GM12891 (cell line): ENCODE measurements around the gene BSPRY.
"Not testable (repeated sequence)": the region's sequence is repeated elsewhere in the genome, so short reads cannot be mapped to it uniquely, and the experiment has no call there.

Experiments used
- DNase-seq: peaks from one replicate; pipeline ENCODE4 v3.0.0; 2011; ENCODE audit warnings: low spot score; ENCODE audit not compliant: insufficient read length
- FAIRE-seq: peaks from 2 replicates; lab custom pipeline; 2011; peaks lifted over from hg19 to GRCh38; lab: Jason Lieb, UNC
- PAX5 ChIP-seq: IDR thresholded peaks from 2 replicates; pipeline ENCODE4 v1.6.1; 2011; ENCODE audit warnings: low read length, moderate library complexity, mild to moderate bottlenecking; ENCODE audit not compliant: insufficient read depth, severe bottlenecking
- POLR2A ChIP-seq: IDR thresholded peaks from 2 replicates; pipeline ENCODE4 v1.6.1; 2011; ENCODE audit warnings: low read depth, low read length, control low read depth
- POLR2AphosphoS5 ChIP-seq: IDR thresholded peaks from 2 replicates; pipeline ENCODE4 v1.6.1; 2011; ENCODE audit warnings: low read depth, low read length, control low read depth
- POU2F2 ChIP-seq: IDR thresholded peaks from 2 replicates; pipeline ENCODE4 v1.6.1; 2011; ENCODE audit warnings: low read depth, mild to moderate bottlenecking, control low read depth, low read length, moderate library complexity
- SPI1 ChIP-seq: IDR thresholded peaks from 2 replicates; pipeline ENCODE4 v1.6.1; 2011; ENCODE audit warnings: low read depth, low read length, control low read depth
- TAF1 ChIP-seq: IDR thresholded peaks from 2 replicates; pipeline ENCODE4 v1.6.1; 2011; ENCODE audit warnings: low read depth, low read length, control low read depth

Gene BSPRY

DNA sequence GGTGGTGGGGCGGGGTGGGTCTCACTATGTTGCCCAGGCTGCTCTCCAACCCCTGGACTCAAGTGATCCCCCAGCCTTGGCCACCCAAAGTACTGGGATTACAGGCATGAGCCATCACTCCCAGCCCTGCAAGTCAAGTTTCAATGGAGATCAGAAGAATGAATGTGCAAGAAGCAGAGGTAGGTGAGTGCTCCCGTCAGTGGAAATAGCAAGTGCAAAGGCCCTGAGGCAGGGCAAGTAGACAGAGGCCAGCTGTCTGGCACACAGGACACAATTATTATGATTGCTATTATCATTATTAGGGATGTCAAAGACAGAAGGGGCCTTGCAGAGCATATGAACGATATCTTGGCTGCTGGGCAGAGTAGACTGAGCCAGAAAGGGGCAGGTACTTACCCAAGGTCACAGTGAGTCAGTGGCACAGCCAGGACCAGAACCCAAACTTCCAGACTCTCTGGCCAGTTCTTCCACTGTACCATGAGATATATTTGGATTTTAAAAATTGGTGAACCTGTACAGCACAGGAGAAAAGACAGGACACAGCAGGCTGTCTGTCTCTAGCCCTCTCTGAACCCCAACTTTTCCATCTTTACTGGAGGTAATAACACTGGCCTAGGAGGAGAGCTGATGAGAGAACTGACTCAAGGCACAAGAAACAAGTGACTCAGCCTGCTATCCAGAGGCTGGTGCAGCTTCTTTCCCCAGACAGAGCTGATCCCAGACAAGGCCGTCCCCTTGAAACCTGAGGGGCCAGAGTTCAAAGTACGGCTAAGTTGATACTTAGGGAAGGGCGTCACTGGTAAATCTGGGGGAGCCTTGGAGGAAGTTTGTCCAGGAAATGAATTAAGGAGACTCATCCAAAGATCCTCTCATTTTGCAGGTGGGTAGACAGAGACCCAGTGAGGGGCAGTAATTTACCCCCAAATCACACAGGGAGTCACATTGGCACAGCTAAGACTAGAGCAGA lies 26.0 kb downstream of the BSPRY start:
- no peak for DNase-seq
- TF ChIP-seq PAX5 (no peak), POLR2AphosphoS5 (no peak), POU2F2 (no peak), TAF1 (no peak), POLR2A (no peak), SPI1 (no peak)
- no peak for FAIRE-seq

DNA sequence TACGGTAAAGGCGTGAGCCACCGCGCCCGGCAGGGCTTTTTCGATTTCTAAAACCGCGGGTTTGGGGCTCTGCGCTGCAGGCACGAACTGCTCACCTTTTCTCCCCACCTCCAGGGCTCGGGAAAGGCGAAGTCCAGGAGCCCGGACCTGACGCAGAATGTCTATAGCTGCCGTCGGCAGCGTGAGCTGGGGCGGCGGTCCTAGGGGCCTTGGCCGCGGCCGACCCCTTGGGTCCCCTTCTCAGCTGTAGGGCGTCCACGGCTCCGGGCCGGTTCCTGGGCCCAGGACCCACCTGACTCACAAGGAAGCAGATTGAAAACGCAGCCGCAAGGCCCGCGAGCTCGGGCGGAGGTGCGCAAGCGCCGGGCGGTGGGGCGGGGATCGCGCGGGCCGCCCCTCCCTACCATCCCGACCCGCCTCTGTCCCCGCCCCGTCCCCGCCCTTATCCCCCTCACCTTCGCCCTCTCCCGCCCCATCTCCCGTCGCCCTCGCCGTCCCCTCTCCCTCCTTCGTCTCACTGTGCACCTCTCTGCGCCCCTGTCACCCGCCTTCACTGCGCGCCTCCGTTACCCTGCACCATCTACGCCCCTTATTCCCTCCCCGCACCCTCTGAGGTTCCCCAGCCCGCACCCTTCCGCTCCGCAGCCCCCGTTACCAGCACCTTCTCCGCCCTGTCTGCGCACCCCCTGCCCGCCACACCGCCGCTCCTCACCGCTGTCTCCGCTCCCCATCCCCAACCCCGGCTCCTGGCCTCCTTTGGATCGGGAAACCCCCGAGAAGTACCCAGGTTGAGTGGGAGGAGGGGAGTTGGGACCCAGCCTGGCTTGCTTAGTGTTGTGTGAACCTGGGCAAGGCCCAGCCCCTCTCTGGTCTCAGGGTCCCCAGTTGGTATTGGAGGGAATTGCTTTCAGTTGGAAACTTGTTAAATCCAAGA lies 27.6 kb downstream of the BSPRY start, which contains the start of gene HDHD3:
HDHD3 (minus strand) TSS at position 353 of the 934 bp plus-strand sequence. CDS start 2,632 bp downstream, outside the sequence.
- DNase-seq (peak; percentile 94), FAIRE-seq (peak; percentile 85)
- TF ChIP-seq TAF1 (0 out of 2 replicates have a peak, but pooled peaks have one; percentile 15), POLR2A (peak; percentile 43; the same call in 1 of the 2 replicates), POU2F2 (no peak), SPI1 (no peak), PAX5 (no peak), POLR2AphosphoS5 (peak; percentile 54; the same call in 1 of the 2 replicates)

DNA sequence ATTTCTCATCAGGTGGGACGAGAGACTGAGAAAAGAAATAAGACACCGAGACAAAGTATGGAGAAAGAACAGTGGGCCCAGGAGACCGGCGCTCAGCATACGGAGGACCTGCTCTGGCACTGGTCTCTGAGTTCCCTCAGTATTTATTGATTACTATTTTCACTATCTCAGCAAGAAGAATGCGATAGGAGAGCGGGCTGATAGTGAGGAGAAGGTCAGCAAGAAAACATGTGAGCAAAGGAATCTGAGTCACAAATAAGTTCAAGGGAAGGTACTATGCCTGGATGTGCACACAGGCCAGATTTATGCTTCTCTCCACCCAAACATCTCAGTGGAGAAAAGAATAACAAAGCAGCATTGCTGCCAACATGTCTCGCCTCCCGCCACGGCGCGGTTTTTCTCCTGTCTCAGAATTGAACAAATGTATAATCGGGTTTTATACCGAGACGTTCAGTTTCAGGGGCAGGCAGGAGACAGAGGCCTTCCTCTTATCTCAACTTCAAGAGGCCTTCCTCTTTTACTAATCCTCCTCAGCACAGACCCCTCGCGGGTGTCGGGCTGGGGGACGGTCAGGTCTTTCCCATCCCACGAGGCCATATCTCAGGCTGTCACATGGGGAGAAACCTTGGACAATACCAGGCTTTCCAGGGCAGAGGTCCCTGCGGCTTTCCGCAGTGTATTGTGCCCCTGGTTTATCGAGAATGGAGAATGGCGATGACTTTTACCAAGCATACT lies 29.9 kb downstream of the BSPRY start:
- not testable (repeated sequence) for DNase-seq

DNA sequence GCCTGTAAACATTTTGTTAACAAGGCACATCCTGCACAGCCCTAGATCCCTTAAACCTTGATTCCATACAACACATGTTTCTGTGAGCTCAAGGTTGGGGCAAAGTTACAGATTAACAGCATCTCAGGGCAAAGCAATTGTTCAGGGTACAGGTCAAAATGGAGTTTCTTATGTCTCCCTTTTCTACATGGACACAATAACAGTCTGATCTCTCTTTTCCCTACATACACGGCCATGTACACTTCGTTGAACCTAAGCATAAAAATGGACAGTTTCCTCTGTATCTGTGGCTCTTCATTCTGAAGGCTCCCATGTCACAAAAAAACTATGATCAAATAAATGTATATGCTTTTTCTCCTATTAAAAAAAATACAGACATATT lies 30.5 kb downstream of the BSPRY start:
- not testable (repeated sequence) for FAIRE-seq, DNase-seq

More for the DNA sequence above, 29.9 kb downstream of the BSPRY start:
- FAIRE-seq = not testable (repeated sequence)

DNA sequence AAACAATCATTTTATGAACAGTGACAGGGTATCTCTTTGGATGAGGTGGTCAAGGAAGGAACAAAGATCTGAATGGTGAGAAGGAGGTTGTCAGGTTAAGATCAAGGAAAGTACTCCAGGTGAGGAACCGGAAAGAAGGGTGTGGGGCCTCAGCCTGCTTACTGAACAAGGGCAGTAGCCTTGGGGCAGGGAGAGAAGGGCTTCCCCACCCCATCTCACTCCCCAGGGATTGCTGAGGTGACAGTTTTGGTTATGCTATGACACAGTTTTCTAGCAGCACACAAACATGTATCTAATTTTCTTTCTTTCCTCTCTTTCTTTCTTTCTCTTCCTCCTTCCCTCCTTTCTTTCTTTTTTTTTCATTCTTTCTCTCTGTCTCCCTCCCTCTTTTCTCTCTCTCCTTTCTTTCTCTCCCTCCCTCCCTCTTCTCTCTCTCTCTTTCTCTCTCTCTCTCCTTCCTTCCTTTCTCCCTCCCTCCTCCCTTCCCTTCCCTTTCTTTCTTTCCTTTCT lies 31.6 kb downstream of the BSPRY start:
- no peak for FAIRE-seq
- TF ChIP-seq SPI1 (no peak), POU2F2 (no peak), TAF1 (no peak), POLR2AphosphoS5 (no peak), PAX5 (no peak), POLR2A (no peak)

DNA sequence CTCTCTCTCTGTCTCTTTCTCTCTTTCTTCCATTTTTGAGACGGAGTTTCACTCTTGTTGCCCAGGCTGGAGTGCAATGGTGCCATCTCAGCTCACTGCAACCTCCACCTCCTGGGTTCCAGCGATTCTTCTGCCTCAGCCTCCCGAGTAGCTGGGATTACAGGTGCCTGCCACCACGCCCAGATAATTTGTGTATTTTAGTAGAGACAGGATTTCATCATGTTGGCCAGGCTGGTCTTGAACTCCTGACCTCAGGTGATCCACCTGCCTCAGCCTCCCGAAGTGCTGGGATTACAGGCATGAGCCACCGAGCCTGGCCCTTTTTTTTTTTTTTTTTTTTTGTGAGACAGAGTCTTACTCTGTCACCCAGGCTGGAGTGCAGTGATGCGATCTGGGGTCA lies 32.1 kb downstream of the BSPRY start:
- not testable (repeated sequence) for DNase-seq, FAIRE-seq

More for the DNA sequence above, 31.6 kb downstream of the BSPRY start:
- no peak for DNase-seq

DNA sequence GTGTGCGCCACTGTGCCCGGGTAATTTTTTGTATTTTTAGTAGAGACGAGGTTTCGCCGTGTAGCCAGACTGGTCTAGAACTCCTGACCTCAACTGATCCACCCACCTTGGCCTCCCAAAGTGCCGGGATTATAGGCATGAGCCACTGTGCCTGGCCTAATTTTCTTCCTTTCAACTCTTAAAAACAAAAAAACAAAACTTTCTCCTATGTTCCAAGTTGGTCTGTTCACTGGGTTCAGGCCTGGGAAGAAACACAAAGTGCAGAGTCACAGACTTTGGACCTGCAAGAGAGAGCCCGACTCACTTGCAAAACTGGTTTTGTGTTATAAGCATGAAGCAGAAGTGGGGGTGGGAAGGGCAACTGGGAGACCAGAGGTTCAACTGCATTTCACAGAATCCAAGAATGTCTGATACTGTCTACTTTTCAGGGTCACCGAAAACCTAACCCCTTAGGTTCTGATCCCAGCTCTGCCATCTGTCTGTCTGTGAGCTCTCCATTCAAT lies 32.6 kb downstream of the BSPRY start:
- FAIRE-seq = no peak

DNA sequence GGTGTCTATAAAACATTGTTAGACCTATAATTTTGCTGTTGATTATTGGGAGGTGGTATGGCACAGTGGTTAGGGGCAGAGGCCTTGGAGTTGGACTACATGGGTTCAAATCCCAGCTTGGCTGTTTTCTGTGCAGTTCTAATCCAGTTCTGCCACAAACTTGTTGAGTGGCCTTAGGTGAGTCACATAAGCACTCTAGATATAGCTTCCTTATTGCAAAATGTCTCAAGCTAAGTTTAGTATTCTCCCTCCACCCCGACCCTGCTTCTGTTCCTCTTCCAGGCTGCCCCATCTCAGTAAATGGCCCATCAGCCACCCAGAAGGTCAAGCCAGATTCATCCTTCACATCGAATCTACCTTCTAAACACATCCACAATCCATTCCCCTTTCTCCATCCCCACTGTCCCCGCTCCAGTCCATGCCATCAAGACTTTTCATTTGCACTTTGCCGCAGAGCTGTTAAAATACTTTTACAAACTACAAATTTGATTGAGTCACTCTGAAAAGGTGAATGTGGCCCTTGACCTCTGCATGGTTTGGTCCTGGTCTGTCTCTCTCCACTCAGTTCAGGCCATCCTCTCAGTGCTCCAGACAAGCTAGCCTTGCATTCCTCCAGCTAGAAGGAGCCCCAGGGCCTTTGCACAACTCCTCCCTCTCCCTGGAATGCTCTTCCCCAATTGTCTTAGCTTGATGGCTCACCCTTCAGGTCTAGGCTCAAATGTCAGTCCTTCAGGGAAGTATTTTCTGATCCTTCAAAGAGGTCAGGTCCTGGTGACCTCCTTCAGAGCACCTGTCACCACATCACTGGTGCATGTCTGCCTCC lies 37.4 kb downstream of the BSPRY start:
- DNase-seq = no peak
- no peak for FAIRE-seq
- no peak for TF ChIP-seq POU2F2
- no peak for TF ChIP-seq POLR2A
- no peak for TF ChIP-seq PAX5
- TF ChIP-seq SPI1 = no peak
- TF ChIP-seq TAF1 = no peak
- TF ChIP-seq POLR2AphosphoS5 = no peak

More for the DNA sequence above, 32.6 kb downstream of the BSPRY start:
- no peak for DNase-seq
- TF ChIP-seq POLR2AphosphoS5 (no peak), POU2F2 (no peak), PAX5 (no peak), POLR2A (no peak), SPI1 (no peak), TAF1 (no peak)
